Measurements from ENCODE around the gene DCANP1.

- TF ChIP-seq, protein P1, sequence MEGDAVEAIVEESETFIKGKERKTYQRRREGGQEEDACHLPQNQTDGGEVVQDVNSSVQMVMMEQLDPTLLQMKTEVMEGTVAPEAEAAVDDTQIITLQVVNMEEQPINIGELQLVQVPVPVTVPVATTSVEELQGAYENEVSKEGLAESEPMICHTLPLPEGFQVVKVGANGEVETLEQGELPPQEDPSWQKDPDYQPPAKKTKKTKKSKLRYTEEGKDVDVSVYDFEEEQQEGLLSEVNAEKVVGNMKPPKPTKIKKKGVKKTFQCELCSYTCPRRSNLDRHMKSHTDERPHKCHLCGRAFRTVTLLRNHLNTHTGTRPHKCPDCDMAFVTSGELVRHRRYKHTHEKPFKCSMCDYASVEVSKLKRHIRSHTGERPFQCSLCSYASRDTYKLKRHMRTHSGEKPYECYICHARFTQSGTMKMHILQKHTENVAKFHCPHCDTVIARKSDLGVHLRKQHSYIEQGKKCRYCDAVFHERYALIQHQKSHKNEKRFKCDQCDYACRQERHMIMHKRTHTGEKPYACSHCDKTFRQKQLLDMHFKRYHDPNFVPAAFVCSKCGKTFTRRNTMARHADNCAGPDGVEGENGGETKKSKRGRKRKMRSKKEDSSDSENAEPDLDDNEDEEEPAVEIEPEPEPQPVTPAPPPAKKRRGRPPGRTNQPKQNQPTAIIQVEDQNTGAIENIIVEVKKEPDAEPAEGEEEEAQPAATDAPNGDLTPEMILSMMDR (IDR thresholded peaks at IDR 0.05; ENCODE audit: low read length): no peak
- TF ChIP-seq EZH2 (IDR thresholded peaks at IDR 0.05; ENCODE audit: borderline replicate concordance, low read length): no peak
These were observed 33.4 kb upstream of the DCANP1 start for GRCh38 chr5:135480511-135480910.
